A375 (cell line): ENCODE results near the gene CMTM1. TPM values are rescaled to one million over a fixed set of nuclear protein-coding genes. Genes with fewer than 3 reads are reported as not detected.

Source experiments
- small RNA-seq: library from RNA; depleted of rRNA; stranded (forward); fragments of <200 nt; gene quantifications from one replicate; pipeline ENCODE3, GENCODE V24; 2014
- total RNA-seq: library from RNA; depleted of rRNA; stranded (reverse); fragments of >200 nt; shearing (Covaris generic); gene quantifications from 2 replicates; pipeline ENCODE4 v1.2.3, GENCODE V29; 2014; rRNA removed

The CMTM1 gene
- 1.1 and 1.4 TPM in 2 replicates for total RNA-seq

DNA sequence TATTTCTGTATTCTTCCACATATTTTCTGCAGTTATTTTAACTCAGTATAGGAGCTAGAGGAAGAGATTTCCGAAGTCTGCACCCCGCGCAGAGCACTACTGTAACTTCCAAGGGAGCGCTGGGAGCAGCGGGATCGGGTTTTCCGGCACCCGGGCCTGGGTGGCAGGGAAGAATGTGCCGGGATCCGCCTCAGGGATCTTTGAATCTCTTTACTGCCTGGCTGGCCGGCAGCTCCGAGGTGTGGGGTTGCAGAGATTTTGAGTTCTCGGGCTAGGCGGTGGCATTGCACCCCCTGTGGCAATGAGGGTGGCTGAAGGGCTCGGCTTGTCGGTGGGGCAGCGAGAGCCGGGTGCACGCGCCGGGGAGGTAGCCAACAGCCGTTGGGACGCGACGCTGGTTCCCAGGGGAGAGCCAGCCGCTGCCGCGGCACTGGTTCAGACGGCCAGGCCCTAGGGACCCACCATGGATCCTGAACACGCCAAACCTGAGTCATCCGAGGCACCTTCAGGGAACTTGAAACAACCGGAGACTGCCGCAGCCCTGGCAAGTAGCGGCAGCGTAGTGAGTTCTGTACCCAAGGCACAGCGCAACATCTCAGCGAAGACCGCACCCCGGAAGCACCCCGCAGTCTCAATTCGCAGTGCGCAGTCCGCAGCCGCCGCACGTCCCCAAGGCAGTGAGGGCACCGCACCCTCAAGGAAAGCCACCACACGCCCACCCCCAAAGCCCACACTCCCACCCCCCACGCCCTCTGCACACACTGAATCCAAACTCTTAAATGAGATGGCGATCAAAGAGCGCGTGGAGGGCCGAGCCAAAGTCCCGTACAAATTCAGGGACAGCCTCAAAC is at the start of gene CMTM1:
TSS of gene CMTM1 (plus strand) at position 389 of the 851 bp plus-strand sequence. CDS start at position 464, 75 bp downstream.

GRCh38 chr16:66549284-66550131 is 16.7 kb upstream of the CMTM1 start, which contains the start of gene TK2:
Gene TK2, minus strand, starts transcription at chr16:66550122. Its CDS starts 61 bp downstream, at chr16:66550061.

DNA sequence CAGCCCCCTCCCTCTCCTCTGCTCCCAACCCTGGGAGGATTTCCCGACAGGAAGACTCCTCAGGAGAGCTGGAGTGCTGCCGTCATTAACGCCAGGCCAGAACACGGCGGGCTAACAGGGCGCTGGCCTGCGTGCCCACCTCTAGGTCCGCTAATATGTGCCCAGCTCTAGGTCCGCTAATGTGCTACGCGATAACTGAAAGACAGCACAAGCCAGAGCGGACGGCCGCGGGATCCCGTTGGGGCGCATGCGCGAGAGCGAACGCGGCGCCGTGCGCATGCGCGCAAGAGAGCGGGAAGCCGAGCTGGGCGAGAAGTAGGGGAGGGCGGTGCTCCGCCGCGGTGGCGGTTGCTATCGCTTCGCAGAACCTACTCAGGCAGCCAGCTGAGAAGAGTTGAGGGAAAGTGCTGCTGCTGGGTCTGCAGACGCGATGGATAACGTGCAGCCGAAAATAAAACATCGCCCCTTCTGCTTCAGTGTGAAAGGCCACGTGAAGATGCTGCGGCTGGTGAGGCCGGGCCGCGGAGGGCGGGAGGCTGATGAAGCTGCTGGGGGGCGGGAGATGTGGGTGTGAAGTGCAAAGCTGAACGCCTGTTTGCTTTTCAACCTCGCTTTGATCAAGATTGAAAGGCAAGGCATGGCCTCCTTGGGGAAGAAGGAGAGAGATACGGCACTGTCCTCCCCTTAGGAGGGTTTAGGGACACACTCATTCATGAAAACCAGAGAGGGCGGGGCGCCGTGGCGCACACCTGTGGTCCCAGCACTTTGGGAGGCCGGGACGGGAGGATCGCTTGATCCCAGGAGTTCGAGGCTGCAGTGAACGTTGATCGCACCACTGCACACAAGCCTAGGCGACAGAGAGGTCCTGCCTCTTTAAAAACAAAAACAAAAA is 13.7 kb upstream of the CMTM1 start, which contains the start of gene CKLF:
TSS of gene CKLF (plus strand) at position 291 of the 892 bp plus-strand sequence. CDS start at position 431, 140 bp downstream.

GRCh38 chr16:66578651-66579531 is 12.7 kb downstream of the CMTM1 start, which contains the start of gene CMTM2:
Gene CMTM2, plus strand, starts transcription at chr16:66579463. Its CDS starts 145 bp downstream, at chr16:66579608.

GRCh38 chr16:66604376-66605176 is 38.3 kb downstream of the CMTM1 start, which contains the start of gene CMTM3:
Gene CMTM3, plus strand, starts transcription at chr16:66604704. Its CDS starts 102 bp downstream, at chr16:66604806.

Small RNAs within 50 kb of the gene (small RNA-seq; reads per million reads assigned to genes)
- gene CKLF-CMTM1, result not detected

Other genes starting within 250 kb of the CMTM1 start
- 0.05 and 0.45 TPM in 2 replicates for gene CDH5, start 199.7 kb upstream of the CMTM1 start, total RNA-seq
- gene BEAN1, start 139.1 kb upstream of the CMTM1 start, total RNA-seq, result not detected in 2 replicates
- gene TK2, start 16.3 kb upstream of the CMTM1 start, total RNA-seq, result 18.2 and 23.7 TPM in 2 replicates
- 97.6 and 120 TPM in 2 replicates for gene CKLF, start 13.9 kb upstream of the CMTM1 start, total RNA-seq
- not detected in 2 replicates for gene CMTM2, start 13.0 kb downstream of the CMTM1 start, total RNA-seq
- 17.1 and 19.3 TPM in 2 replicates for gene CMTM3, start 38.3 kb downstream of the CMTM1 start, total RNA-seq
- 14.4 and 19.1 TPM in 2 replicates for gene CMTM4, start 130.3 kb downstream of the CMTM1 start, total RNA-seq
- gene DYNC1LI2, start 185.2 kb downstream of the CMTM1 start, total RNA-seq, result 98.4 and 109 TPM in 2 replicates
- not detected in 2 replicates for gene TERB1, start 235.1 kb downstream of the CMTM1 start, total RNA-seq